HL-60 (cell line): ENCODE data around the gene CPAMD8.

ENCODE experiments used
- DNase-seq, 2 experiments: peaks; one replicate each; pipeline ENCODE4 v3.0.0-alpha.2; 2010 to 2020; ENCODE audit warnings: low read depth in 1 of 2, low spot score in 1 of 2
- H3K27ac ChIP-seq: fragments of 250-450 bp; sonication (Bioruptor Pico); replicated peaks from 2 replicates; pipeline ENCODE4 v1.5.1; 2020; ENCODE audit warnings: mild to moderate bottlenecking, moderate library complexity
- H3K27me3 ChIP-seq: fragments of 250-450 bp; sonication (Bioruptor Pico); 2 replicates; pipeline ENCODE4 v1.5.1; 2021; ENCODE audit warnings: mild to moderate bottlenecking, moderate library complexity; ENCODE audit not compliant: insufficient read depth, poor library complexity, severe bottlenecking
- H3K4me3 ChIP-seq: replicated peaks from 2 replicates; pipeline ENCODE4 v1.5.1; 2011; ENCODE audit warnings: mild to moderate bottlenecking, control low read depth, low read length; ENCODE audit not compliant: insufficient read depth
- CTCF ChIP-seq: IDR thresholded peaks from one replicate; pipeline ENCODE4 v1.5.1; 2011; ENCODE audit warnings: low read length, control low read depth, inconsistent platforms; ENCODE audit not compliant: insufficient read depth
- GABPA ChIP-seq: IDR thresholded peaks from 2 replicates; pipeline ENCODE4 v1.6.1; 2012; ENCODE audit warnings: low read depth
- POLR2AphosphoS5 ChIP-seq: IDR thresholded peaks from 2 replicates; pipeline ENCODE4 v1.6.1; 2012; ENCODE audit warnings: low read depth
- REST ChIP-seq: IDR thresholded peaks from 2 replicates; pipeline ENCODE4 v1.6.1; 2012; ENCODE audit warnings: low read depth; ENCODE audit not compliant: insufficient replicate concordance
- SPI1 ChIP-seq: IDR thresholded peaks from 2 replicates; pipeline ENCODE4 v1.6.1; 2012; ENCODE audit warnings: low read depth, mild to moderate bottlenecking, borderline replicate concordance

Gene CPAMD8

GRCh38 chr19:16904599-16904998, 122.0 kb downstream of the CPAMD8 start:
- H3K27ac ChIP-seq, result no peak overlapping the region
- DNase-seq, result no peak
- no peak overlapping the region for H3K4me3 ChIP-seq
- no peaks in the 10 kb centered on the region for H3K27me3 ChIP-seq
- TF ChIP-seq REST (no peak), GABPA (no peak), SPI1 (no peak), POLR2AphosphoS5 (no peak), CTCF (no peak)

- no peak overlapping the region for H3K27ac ChIP-seq
- no peak overlapping the region for H3K4me3 ChIP-seq
- no peak for DNase-seq
- H3K27me3 ChIP-seq, result peaks cover 1% of the 10 kb centered on the region
- TF ChIP-seq SPI1, result no peak
- no peak for TF ChIP-seq GABPA
- TF ChIP-seq CTCF, result no peak
- no peak for TF ChIP-seq POLR2AphosphoS5
- TF ChIP-seq REST, result no peak
Measured at GRCh38 chr19:16903347-16903746, 123.3 kb downstream of the CPAMD8 start.

- TF ChIP-seq POLR2AphosphoS5 (no peak), REST (no peak), SPI1 (no peak), GABPA (no peak), CTCF (no peak)
- H3K27ac ChIP-seq, result no peak overlapping the region
- no peak overlapping the region for H3K4me3 ChIP-seq
- no peak for DNase-seq
- H3K27me3 ChIP-seq, result peaks cover 7% of the 10 kb centered on the region
Measured at GRCh38 chr19:16902545-16902944, 124.1 kb downstream of the CPAMD8 start.
